Epithelial cell of proximal tubule (primary cell): ENCODE results near the gene NFKB1. TPM values are rescaled to one million over a fixed set of nuclear protein-coding genes. Genes with fewer than 3 reads are reported as not detected.
"Not testable (repeated sequence)": the region's sequence is repeated elsewhere in the genome, so short reads cannot be mapped to it uniquely, and the experiment has no call there.

Source experiments
- DNase-seq: peaks from one replicate; pipeline ENCODE4 v3.0.0-alpha.2; 2011; ENCODE audit warnings: low read depth
- H3K4me3 ChIP-seq: 2 replicates; pipeline ENCODE4 v1.5.1; 2011; ENCODE audit warnings: low read depth, mild to moderate bottlenecking, low read length
- total RNA-seq: library from RNA; depleted of rRNA; stranded (reverse); fragments of >200 nt; gene quantifications from 2 replicates; pipeline ENCODE4 v1.2.3, GENCODE V29; 2015
- TF ChIP-seq, protein P1 (sequence below): conservative IDR thresholded peaks from 2 replicates; pipeline ENCODE4 v1.5.1; 2012; ENCODE audit warnings: low read depth, mild to moderate bottlenecking, low read length

Gene NFKB1
- total RNA-seq, 1 donor from 2014 or later = 26.2 TPM

DNA sequence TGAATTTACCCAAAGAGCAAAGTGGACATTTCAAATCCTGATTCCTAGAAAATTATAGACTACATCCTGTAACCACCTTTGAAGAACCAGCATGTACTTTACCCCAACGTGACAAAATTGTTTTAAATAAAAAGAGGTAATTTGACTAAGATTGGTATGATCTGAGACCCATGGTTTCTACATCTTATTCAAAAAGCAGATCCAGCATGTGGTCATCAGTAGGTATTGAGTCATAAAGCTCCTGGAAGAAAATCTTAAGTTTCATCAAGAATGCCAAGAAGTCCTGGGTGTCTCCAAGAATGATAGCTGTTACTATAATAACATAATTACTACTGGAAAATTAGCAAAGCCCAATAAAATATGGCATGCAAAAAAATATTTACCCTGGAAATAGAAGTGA, 61.8 kb downstream of the NFKB1 start:
- no peak overlapping the region for H3K4me3 ChIP-seq
- no peak for DNase-seq
- TF ChIP-seq, protein P1, sequence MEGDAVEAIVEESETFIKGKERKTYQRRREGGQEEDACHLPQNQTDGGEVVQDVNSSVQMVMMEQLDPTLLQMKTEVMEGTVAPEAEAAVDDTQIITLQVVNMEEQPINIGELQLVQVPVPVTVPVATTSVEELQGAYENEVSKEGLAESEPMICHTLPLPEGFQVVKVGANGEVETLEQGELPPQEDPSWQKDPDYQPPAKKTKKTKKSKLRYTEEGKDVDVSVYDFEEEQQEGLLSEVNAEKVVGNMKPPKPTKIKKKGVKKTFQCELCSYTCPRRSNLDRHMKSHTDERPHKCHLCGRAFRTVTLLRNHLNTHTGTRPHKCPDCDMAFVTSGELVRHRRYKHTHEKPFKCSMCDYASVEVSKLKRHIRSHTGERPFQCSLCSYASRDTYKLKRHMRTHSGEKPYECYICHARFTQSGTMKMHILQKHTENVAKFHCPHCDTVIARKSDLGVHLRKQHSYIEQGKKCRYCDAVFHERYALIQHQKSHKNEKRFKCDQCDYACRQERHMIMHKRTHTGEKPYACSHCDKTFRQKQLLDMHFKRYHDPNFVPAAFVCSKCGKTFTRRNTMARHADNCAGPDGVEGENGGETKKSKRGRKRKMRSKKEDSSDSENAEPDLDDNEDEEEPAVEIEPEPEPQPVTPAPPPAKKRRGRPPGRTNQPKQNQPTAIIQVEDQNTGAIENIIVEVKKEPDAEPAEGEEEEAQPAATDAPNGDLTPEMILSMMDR = no peak

DNA sequence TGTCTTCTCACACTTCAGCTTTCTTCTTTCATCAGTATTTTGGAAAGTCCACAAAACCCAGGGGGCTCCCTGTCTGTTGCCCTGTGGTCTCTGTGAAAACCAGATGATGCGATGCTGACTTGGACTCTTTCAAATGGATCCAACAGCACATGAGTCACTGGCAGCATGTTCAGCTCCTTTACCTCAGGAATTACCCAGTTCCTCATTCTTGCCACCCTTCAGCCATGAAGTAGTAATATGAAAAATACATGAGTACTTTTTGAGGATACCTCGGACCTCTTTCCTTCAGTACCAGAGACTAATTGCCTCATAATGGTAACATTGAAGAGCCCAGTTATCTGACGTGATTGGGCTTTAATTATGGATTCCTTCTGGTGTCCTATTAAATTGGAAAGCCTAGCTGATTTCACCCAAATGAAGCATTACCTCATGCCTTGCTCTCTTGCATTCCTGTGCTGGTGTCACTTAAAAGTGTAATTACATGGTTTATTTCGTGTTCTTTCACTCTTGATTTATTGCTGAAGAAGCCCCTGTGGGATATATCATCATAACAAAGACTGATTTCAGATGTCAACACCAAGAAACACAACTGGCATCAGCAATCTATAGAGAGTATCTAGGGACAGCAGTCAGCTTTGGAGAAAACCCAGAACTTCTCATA, 63.4 kb downstream of the NFKB1 start:
- no peak overlapping the region for H3K4me3 ChIP-seq
- TF ChIP-seq, protein P1 = no peak
- DNase-seq = peak; percentile 87

DNA sequence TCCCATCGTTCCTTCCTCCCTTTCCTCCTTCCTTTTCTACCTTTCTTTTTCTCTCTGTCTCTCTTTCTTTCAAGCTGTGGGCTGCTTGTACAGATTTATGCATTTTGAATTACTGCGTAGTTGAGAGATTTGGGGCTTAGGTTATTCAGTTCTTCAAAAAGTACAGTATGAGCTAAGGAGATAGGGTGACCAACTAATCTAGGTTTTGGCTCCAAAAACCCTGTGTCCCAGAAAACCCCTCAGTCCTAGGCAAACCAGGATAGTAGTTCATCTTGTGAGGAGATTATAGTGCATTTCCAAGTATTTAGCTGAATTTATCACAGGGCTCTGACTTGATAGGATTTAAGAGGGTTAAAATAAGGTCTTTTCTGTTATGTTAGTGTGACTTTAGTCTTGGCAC, 64.5 kb downstream of the NFKB1 start:
- no peak overlapping the region for H3K4me3 ChIP-seq
- TF ChIP-seq, protein P1 = no peak
- DNase-seq = no peak

DNA sequence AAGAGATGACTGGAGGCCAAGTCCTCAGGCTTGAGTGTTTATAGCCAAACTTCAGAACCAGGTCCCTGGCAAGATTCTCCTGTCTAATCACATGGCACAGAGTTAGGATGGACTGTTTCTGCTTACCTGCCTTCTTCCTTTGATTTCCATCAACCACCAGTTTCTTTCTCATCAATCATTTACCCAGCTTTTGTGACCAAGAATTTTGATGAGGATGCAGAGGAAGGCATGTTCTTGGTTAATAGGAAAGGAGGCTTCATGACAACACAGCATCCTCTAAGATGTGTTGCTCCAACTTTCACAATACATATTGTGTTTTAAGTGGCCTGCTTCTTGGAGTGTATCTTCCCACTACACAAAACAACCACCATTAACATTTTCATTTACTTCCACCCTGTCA, 65.3 kb downstream of the NFKB1 start:
- no peak overlapping the region for H3K4me3 ChIP-seq
- DNase-seq = no peak
- TF ChIP-seq, protein P1 = no peak

DNA sequence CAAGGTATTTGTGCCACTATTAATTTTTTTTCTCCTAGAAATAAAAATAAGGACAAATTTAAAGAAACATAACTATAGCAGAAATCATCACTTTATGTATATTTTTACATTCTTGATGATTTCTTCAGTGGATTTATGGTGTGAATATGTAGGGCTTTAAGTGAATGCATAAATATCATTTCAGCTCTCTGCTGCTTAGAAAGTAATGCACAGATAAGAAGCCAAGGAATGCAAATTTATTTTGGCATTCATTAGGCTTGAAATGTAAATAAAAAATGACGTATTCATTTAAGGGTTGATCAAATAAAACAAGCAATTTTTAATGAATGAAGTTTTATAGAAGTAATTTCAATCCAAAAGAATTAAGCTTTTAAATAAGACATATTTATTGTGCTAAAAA, 66.3 kb downstream of the NFKB1 start:
- H3K4me3 ChIP-seq = no peak overlapping the region
- TF ChIP-seq, protein P1 = no peak
- no peak for DNase-seq

DNA sequence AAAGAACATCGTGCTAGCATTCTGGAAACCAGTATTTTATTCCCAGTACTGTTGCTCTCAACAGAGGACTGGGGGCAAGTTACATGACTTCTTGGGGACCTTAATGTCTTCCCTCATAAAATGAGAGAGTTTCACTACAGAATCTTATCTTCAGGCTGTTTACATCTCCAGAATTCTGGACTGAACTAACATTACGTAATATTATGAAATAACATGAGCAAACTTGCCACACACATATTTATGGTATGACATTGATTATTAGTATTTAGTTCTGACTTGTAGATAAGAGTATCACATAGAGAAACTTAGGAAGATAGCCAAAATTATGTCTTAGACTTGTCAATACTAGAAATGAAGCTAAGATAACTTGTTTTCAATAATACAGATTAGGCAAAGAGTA, 68.0 kb downstream of the NFKB1 start:
- no peak overlapping the region for H3K4me3 ChIP-seq
- no peak for DNase-seq
- TF ChIP-seq, protein P1 = no peak

DNA sequence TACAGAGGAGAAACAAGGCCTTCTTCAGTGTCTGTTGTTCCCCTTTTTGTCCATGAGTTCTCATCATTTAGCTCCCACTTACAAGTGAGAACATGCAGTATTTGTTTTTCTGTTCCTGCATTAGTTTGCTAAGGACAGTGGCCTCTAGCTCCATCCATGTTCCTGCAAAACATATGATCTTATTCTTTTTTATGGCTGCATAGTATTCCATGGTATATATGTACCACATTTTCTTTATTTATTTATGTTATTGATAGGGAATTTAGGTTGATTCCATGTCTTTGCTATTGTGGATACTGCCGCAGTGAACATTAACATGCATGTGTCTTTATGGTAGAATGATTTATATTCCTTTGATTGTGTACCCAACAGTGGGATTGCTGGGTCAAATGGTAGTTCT, 69.1 kb downstream of the NFKB1 start:
- DNase-seq, H3K4me3 ChIP-seq: not testable (repeated sequence)
